IgD-negative memory B cell (primary cell): ENCODE results near the gene CLEC4G. TPM values are rescaled to one million over a fixed set of nuclear protein-coding genes. Genes with fewer than 3 reads are reported as not detected.

ENCODE experiments used
- H3K27ac Mint-ChIP-seq, 3 donors: one replicate each; pipeline ENCODE4 v1.8.0; 2020 to 2022; ENCODE audit warnings: mild to moderate bottlenecking in 3 of 3, mixed read lengths in 3 of 3, moderate library complexity in 1 of 3
- H3K27me3 Mint-ChIP-seq: one replicate; pipeline ENCODE4 v1.8.0; 2021; ENCODE audit warnings: mixed read lengths
- H3K36me3 Mint-ChIP-seq: one replicate; pipeline ENCODE4 v1.8.0; 2020; ENCODE audit warnings: mild to moderate bottlenecking, mixed read lengths
- H3K4me1 Mint-ChIP-seq, 3 donors: one replicate each; pipeline ENCODE4 v1.8.0; 2020 to 2022; ENCODE audit warnings: mixed read lengths in 3 of 3, mild to moderate bottlenecking in 1 of 3
- H3K4me3 Mint-ChIP-seq, 4 donors: one replicate each; pipeline ENCODE4 v1.8.0; 2020 to 2022; ENCODE audit warnings: mild to moderate bottlenecking in 4 of 4, mixed read lengths in 4 of 4, moderate library complexity in 3 of 4
- H3K9me3 Mint-ChIP-seq, 3 donors: one replicate each; pipeline ENCODE4 v1.8.0; 2020 to 2021; ENCODE audit warnings: mixed read lengths in 3 of 3, mild to moderate bottlenecking in 1 of 3
- polyA plus RNA-seq: library from polyadenylated mRNA; unstranded; fragments of 300-500 nt; fragmentation: Illumina TruSeq; gene quantifications from one replicate; pipeline ENCODE4 v1.2.3, GENCODE V29; 2021

CLEC4G gene
- polyA plus RNA-seq, 1 donor from 2014 or later = 0.43 TPM

- no peaks in the 10 kb centered on the region for H3K27me3 Mint-ChIP-seq
- peak overlapping the region; percentile 98 to 100 (median 99) for H3K27ac Mint-ChIP-seq
- peak overlapping the region; percentile 82 to 97 (median 92) for H3K4me3 Mint-ChIP-seq
- H3K4me1 Mint-ChIP-seq = peaks cover 41 to 61% (median 60%) of the 10 kb centered on the region in 3 donors
- no peaks in the 10 kb centered on the region for H3K9me3 Mint-ChIP-seq
- peaks cover 2% of the 10 kb centered on the region for H3K36me3 Mint-ChIP-seq
These were observed 30.8 kb downstream of the CLEC4G start for GRCh38 chr19:7701049-7701653.

- Mint-ChIP-seq H3K4me3 (peak overlapping the region; percentile 75 to 93 (median 83)), H3K36me3 (peaks cover 2% of the 10 kb centered on the region), H3K4me1 (peaks cover 33 to 55% (median 53%) of the 10 kb centered on the region in 3 donors), H3K9me3 (no peaks in the 10 kb centered on the region), H3K27me3 (no peaks in the 10 kb centered on the region), H3K27ac (peak overlapping the region; percentile 80 to 100 (median 98))
These were observed 32.2 kb downstream of the CLEC4G start for GRCh38 chr19:7699417-7700401.

- H3K36me3 Mint-ChIP-seq = peaks cover 2% of the 10 kb centered on the region
- H3K27ac Mint-ChIP-seq = peak overlapping the region; percentile 76 to 100 (median 80)
- H3K4me3 Mint-ChIP-seq = peak overlapping the region; percentile 75 to 93 (median 83)
- peaks cover 40 to 55% (median 55%) of the 10 kb centered on the region in 3 donors for H3K4me1 Mint-ChIP-seq
- H3K9me3 Mint-ChIP-seq = no peaks in the 10 kb centered on the region
- no peaks in the 10 kb centered on the region for H3K27me3 Mint-ChIP-seq
These were observed 32.9 kb downstream of the CLEC4G start for GRCh38 chr19:7699003-7699402.

GRCh38 chr19:7698583-7698982 is 33.3 kb downstream of the CLEC4G start:
- Mint-ChIP-seq H3K4me1 (peaks cover 41 to 54% (median 51%) of the 10 kb centered on the region in 3 donors), H3K27ac (peak overlapping the region in 2 of 3 donors; percentile 76 to 100), H3K4me3 (peak overlapping the region in 3 of 4 donors; percentile 75 to 93 (median 80)), H3K36me3 (peaks cover 2% of the 10 kb centered on the region), H3K27me3 (no peaks in the 10 kb centered on the region), H3K9me3 (no peaks in the 10 kb centered on the region)

- Mint-ChIP-seq H3K4me3 (peak overlapping the region in 3 of 4 donors; percentile 38 to 80 (median 45)), H3K27me3 (no peaks in the 10 kb centered on the region), H3K4me1 (peaks cover 41 to 51% (median 47%) of the 10 kb centered on the region in 3 donors), H3K9me3 (no peaks in the 10 kb centered on the region), H3K27ac (peak overlapping the region in 2 of 3 donors; percentile 46), H3K36me3 (peaks cover 2% of the 10 kb centered on the region)
These were observed 34.1 kb downstream of the CLEC4G start for GRCh38 chr19:7697721-7698287.

GRCh38 chr19:7694499-7694898 is 37.4 kb downstream of the CLEC4G start:
- H3K9me3 Mint-ChIP-seq = no peaks in the 10 kb centered on the region
- H3K36me3 Mint-ChIP-seq = peaks cover 2% of the 10 kb centered on the region
- H3K27ac Mint-ChIP-seq = peak overlapping the region; percentile 63 to 91 (median 72)
- H3K4me3 Mint-ChIP-seq = peak overlapping the region in 3 of 4 donors; percentile 37 to 73 (median 54)
- peaks cover 21 to 31% (median 25%) of the 10 kb centered on the region in 3 donors for H3K4me1 Mint-ChIP-seq
- H3K27me3 Mint-ChIP-seq = no peaks in the 10 kb centered on the region

- Mint-ChIP-seq H3K4me3 (no peak overlapping the region), H3K27me3 (no peaks in the 10 kb centered on the region), H3K27ac (no peak overlapping the region), H3K4me1 (peaks cover 12 to 20% (median 15%) of the 10 kb centered on the region in 3 donors), H3K36me3 (peaks cover 2% of the 10 kb centered on the region), H3K9me3 (no peaks in the 10 kb centered on the region)
These were observed 39.4 kb downstream of the CLEC4G start for GRCh38 chr19:7692417-7693088.

- Mint-ChIP-seq H3K36me3 (peaks cover under 1% of the 10 kb centered on the region), H3K4me1 (peaks cover 9 to 17% (median 12%) of the 10 kb centered on the region in 3 donors), H3K27me3 (no peaks in the 10 kb centered on the region), H3K27ac (no peak overlapping the region), H3K9me3 (no peaks in the 10 kb centered on the region), H3K4me3 (no peak overlapping the region)
These were observed 40.4 kb downstream of the CLEC4G start for GRCh38 chr19:7691497-7691896.

- no peaks in the 10 kb centered on the region for H3K36me3 Mint-ChIP-seq
- no peak overlapping the region for H3K27ac Mint-ChIP-seq
- peaks cover 7 to 18% (median 13%) of the 10 kb centered on the region in 3 donors for H3K4me1 Mint-ChIP-seq
- H3K27me3 Mint-ChIP-seq = no peaks in the 10 kb centered on the region
- H3K9me3 Mint-ChIP-seq = no peaks in the 10 kb centered on the region
- H3K4me3 Mint-ChIP-seq = no peak overlapping the region
These were observed 41.1 kb downstream of the CLEC4G start for GRCh38 chr19:7690779-7691258.

GRCh38 chr19:7689165-7689564 is 42.7 kb downstream of the CLEC4G start:
- Mint-ChIP-seq H3K27me3 (no peaks in the 10 kb centered on the region), H3K36me3 (peaks cover 2% of the 10 kb centered on the region), H3K4me1 (peaks cover 2 to 12% (median 9%) of the 10 kb centered on the region in 3 donors), H3K9me3 (no peaks in the 10 kb centered on the region), H3K27ac (no peak overlapping the region), H3K4me3 (no peak overlapping the region)

- peak overlapping the region in 2 of 3 donors; percentile 53 to 74 for H3K27ac Mint-ChIP-seq
- no peaks in the 10 kb centered on the region for H3K9me3 Mint-ChIP-seq
- no peaks in the 10 kb centered on the region for H3K27me3 Mint-ChIP-seq
- H3K36me3 Mint-ChIP-seq = peaks cover 5% of the 10 kb centered on the region
- peaks cover 0 to 8% (median 8%) of the 10 kb centered on the region in 3 donors for H3K4me1 Mint-ChIP-seq
- no peak overlapping the region for H3K4me3 Mint-ChIP-seq
These were observed 44.7 kb downstream of the CLEC4G start for GRCh38 chr19:7687177-7687576.

- H3K4me3 Mint-ChIP-seq = peak overlapping the region in 2 of 4 donors; percentile 71 to 72
- H3K36me3 Mint-ChIP-seq = peaks cover 8% of the 10 kb centered on the region
- peak overlapping the region; percentile 49 to 83 (median 72) for H3K27ac Mint-ChIP-seq
- H3K4me1 Mint-ChIP-seq = peaks cover 0 to 13% (median 12%) of the 10 kb centered on the region in 3 donors
- no peaks in the 10 kb centered on the region for H3K27me3 Mint-ChIP-seq
- H3K9me3 Mint-ChIP-seq = no peaks in the 10 kb centered on the region
These were observed 46.1 kb downstream of the CLEC4G start for GRCh38 chr19:7685546-7686445.

- H3K27ac Mint-ChIP-seq = no peak overlapping the region
- peaks cover 7% of the 10 kb centered on the region for H3K27me3 Mint-ChIP-seq
- no peaks in the 10 kb centered on the region for H3K9me3 Mint-ChIP-seq
- peak overlapping the region in 3 of 4 donors; percentile 71 to 93 (median 85) for H3K4me3 Mint-ChIP-seq
- peaks cover 8% of the 10 kb centered on the region for H3K36me3 Mint-ChIP-seq
- H3K4me1 Mint-ChIP-seq = peaks cover 0 to 27% (median 27%) of the 10 kb centered on the region in 3 donors
These were observed 49.6 kb downstream of the CLEC4G start for GRCh38 chr19:7682175-7682855.
